A673 (cell line): ENCODE results near the gene TMOD1. TPM values are rescaled to one million over a fixed set of nuclear protein-coding genes. Genes with fewer than 3 reads are reported as not detected.

Experiments
- BruUV-seq: library from RNA; stranded (reverse); fragments of 400-500 nt; replicated peaks from 2 replicates; lab custom pipeline; 2021; lab: Mats Ljungman, UMichigan
- CTCF ChIA-PET: fragments of 300-600 bp; sonication (Branson Sonifier 250); formaldehyde crosslinking; loops from one replicate; lab custom pipeline; 2022; ENCODE audit warnings: antibody characterized with exemption; lab: Charles Lee
- POLR2A ChIA-PET: fragments of 300-600 bp; sonication (Branson Sonifier 250); formaldehyde crosslinking; loops from one replicate; lab custom pipeline; 2022; ENCODE audit warnings: antibody characterized with exemption; ENCODE audit not compliant: low non-redundant PET; lab: Charles Lee
- DNase-seq: peaks from one replicate; pipeline ENCODE4 v3.0.0-alpha.2; 2015; ENCODE audit warnings: low spot score
- H3K27ac ChIP-seq: fragments of 200-600 bp; sonication (generic); 2 replicates; pipeline ENCODE4 v1.5.1; 2016; ENCODE audit warnings: mixed run types, low read depth, mild to moderate bottlenecking, mixed read lengths, antibody characterized with exemption, low read length; ENCODE audit not compliant: poor library complexity, severe bottlenecking
- H3K27me3 ChIP-seq: fragments of 200-600 bp; sonication (generic); replicated peaks from 2 replicates; pipeline ENCODE4 v1.6.1; 2017; ENCODE audit warnings: mixed run types, low read depth, mild to moderate bottlenecking, mixed read lengths, antibody characterized with exemption, low read length; ENCODE audit not compliant: insufficient read depth, poor library complexity
- H3K36me3 ChIP-seq: fragments of 200-600 bp; sonication (generic); 2 replicates; pipeline ENCODE4 v1.6.1; 2016; ENCODE audit warnings: mixed run types, mild to moderate bottlenecking, mixed read lengths, antibody characterized with exemption, low read length; ENCODE audit not compliant: insufficient read depth, poor library complexity, severe bottlenecking
- H3K4me1 ChIP-seq: fragments of 200-600 bp; sonication (generic); 2 replicates; pipeline ENCODE4 v1.6.1; 2017; ENCODE audit warnings: mixed run types, mild to moderate bottlenecking, mixed read lengths, antibody characterized with exemption, low read length; ENCODE audit not compliant: insufficient read depth, poor library complexity, severe bottlenecking
- H3K4me3 ChIP-seq: fragments of 200-600 bp; sonication (generic); 2 replicates; pipeline ENCODE4 v1.5.1; 2016; ENCODE audit warnings: low read depth, mixed run types, mild to moderate bottlenecking, mixed read lengths, low read length; ENCODE audit not compliant: poor library complexity, severe bottlenecking
- H3K9me3 ChIP-seq: fragments of 200-600 bp; sonication (generic); 2 replicates; pipeline ENCODE4 v1.6.1; 2016; ENCODE audit warnings: mixed run types, low read depth, mild to moderate bottlenecking, mixed read lengths, antibody characterized with exemption, low read length; ENCODE audit not compliant: poor library complexity, severe bottlenecking
- EZH2 ChIP-seq: fragments of 200-600 bp; sonication (generic); IDR thresholded peaks from 2 replicates; pipeline ENCODE4 v1.6.1; 2017; ENCODE audit warnings: borderline replicate concordance, low read depth, mild to moderate bottlenecking, mixed read lengths, antibody characterized with exemption, low read length; ENCODE audit not compliant: poor library complexity, severe bottlenecking
- intact Hi-C: fragments of 100-400 bp; cut with micrococcal nuclease; formaldehyde crosslinking; loops from one replicate; pipeline ENCODE4 v1.10.0; 2022; ENCODE audit not compliant: unreplicated experiment
- total RNA-seq: library from RNA; stranded (reverse); gene quantifications from 2 replicates; pipeline ENCODE4 v1.2.3, GENCODE V29; 2021
- TF ChIP-seq, protein P1 (sequence below): fragments of 300-800, 200-600 bp; sonication (generic); conservative IDR thresholded peaks from 2 replicates; pipeline ENCODE4 v1.5.1; 2017; ENCODE audit warnings: low read depth, mild to moderate bottlenecking, antibody characterized with exemption, low read length, moderate library complexity, mixed read lengths

Gene TMOD1
- total RNA-seq, 1 experiment from 2014 or later: 0.09 TPM

DNA sequence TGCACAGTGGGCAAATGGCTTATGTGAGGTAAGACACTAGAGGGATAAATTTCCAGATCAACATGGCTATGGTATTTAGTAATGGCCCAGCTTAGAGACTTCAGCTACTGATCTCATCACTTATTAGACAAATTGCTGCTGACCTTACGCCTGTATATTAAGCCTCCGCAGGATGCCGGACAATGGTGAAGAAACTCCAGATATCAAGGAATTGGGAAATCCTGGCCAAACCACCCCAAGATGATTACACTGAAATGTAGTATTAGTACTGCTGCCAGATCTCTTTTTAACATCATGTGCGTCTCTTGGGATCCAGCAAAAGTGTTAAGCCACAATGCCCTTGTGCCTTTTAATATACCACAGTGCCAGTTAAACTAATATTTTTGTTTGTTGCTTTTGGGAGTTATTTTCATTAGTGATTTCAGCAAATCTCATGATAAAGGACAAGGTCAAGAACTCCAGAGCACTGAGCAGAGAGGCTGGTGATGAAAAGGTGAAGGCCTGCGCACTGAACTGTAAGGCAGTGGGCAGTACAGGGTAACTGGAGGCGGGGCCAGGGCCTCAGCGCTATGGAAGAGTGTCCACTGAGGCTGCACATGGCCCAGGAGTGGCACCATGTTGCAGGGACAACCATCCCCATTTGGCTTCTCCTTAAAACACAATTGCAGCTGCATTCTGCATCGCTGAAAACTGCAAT is 99.2 kb downstream of the TMOD1 start:
- ChIA-PET CTCF (no interaction called here), POLR2A (no interaction called here)
- intact Hi-C loops: no loop called here
- Histone ChIP-seq H3K9me3 (no peaks in the 10 kb centered on the region), H3K27ac (no peak overlapping the region), H3K36me3 (peaks cover 28% of the 10 kb centered on the region), H3K4me3 (no peak overlapping the region), H3K27me3 (no peaks in the 10 kb centered on the region), H3K4me1 (no peaks in the 10 kb centered on the region)
- BruUV-seq: no TSS peak
- no peak for TF ChIP-seq EZH2
- TF ChIP-seq, protein P1, sequence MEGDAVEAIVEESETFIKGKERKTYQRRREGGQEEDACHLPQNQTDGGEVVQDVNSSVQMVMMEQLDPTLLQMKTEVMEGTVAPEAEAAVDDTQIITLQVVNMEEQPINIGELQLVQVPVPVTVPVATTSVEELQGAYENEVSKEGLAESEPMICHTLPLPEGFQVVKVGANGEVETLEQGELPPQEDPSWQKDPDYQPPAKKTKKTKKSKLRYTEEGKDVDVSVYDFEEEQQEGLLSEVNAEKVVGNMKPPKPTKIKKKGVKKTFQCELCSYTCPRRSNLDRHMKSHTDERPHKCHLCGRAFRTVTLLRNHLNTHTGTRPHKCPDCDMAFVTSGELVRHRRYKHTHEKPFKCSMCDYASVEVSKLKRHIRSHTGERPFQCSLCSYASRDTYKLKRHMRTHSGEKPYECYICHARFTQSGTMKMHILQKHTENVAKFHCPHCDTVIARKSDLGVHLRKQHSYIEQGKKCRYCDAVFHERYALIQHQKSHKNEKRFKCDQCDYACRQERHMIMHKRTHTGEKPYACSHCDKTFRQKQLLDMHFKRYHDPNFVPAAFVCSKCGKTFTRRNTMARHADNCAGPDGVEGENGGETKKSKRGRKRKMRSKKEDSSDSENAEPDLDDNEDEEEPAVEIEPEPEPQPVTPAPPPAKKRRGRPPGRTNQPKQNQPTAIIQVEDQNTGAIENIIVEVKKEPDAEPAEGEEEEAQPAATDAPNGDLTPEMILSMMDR: no peak
- DNase-seq: no peak

DNA sequence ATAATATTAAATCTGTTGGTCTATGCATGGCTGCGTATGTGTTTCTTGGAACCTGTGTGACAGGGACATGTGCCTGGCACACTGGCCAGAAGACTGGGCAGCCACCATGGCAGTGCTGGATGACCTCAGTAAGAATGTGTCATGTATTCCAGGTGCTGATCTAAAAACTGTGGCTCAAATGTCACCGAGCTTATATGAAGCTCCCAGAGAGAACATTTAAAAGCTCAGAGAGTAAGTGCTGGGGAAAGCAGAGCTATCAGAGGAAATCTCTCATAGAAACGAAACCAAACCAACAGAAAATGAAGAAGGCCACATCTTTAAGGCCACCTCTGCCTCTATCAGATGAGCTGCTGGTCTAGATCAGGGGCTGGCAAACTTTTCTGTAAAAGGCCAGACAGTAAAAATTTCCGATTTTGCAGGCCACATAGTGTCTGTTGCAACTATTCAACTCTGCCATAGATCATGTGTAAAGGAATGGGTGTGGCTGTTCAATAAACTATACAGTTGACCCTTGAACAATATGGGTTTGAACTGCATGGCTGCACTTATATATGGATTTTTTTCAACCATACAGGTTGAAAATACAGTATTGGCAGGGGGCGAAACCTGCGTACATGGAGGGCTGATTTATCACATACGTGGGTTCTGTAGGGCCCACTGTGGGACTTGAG is 99.9 kb downstream of the TMOD1 start:
- no peaks in the 10 kb centered on the region for H3K4me1 ChIP-seq
- no TSS peak for BruUV-seq
- H3K4me3 ChIP-seq: no peak overlapping the region
- no peaks in the 10 kb centered on the region for H3K9me3 ChIP-seq
- H3K27me3 ChIP-seq: no peaks in the 10 kb centered on the region
- ChIA-PET CTCF (no interaction called here), POLR2A (no interaction called here)
- intact Hi-C loops: no loop called here
- TF ChIP-seq, protein P1: no peak
- no peak for TF ChIP-seq EZH2
- no peak overlapping the region for H3K27ac ChIP-seq
- no peak for DNase-seq
- peaks cover 32% of the 10 kb centered on the region for H3K36me3 ChIP-seq

DNA sequence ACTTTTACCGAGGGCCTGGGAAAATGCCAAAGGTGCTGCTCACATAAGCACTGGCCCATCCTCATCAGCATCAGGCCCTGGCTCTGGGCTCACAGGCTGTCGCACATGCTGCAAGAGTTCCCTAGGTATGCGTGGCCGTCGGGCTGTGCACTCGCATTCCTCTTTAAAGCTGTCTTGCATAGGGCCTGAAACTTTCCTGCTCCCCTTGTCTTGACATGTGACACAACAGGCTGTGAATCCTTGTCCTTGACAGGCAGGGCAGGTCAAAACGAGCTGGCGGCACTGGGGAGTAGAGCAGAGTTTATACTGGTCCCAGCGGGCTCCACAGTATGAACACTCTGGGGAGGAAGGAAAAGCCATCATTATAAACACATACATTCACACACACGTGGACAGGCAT is 101.0 kb downstream of the TMOD1 start:
- CTCF ChIA-PET: no interaction called here
- intact Hi-C loops: no loop called here
- H3K36me3 ChIP-seq: peaks cover 32% of the 10 kb centered on the region

More for the DNA sequence above, 101.0 kb downstream of the TMOD1 start:
- TF ChIP-seq, protein P1: no peak
- TF ChIP-seq EZH2: no peak
- Histone ChIP-seq H3K4me1 (no peaks in the 10 kb centered on the region), H3K4me3 (no peak overlapping the region), H3K9me3 (no peaks in the 10 kb centered on the region), H3K27ac (no peak overlapping the region), H3K27me3 (no peaks in the 10 kb centered on the region)
- BruUV-seq: no TSS peak
- DNase-seq: no peak
- POLR2A ChIA-PET: no interaction called here
